ENCODE data around the gene CPTP. TPM values are rescaled to one million over a fixed set of nuclear protein-coding genes. Genes with fewer than 3 reads are reported as not detected.

Gene CPTP
- total RNA-seq, 2 donors from 2014 or later: 15.6 to 33.0 TPM

- intact Hi-C loops (cut with DNase I): loop anchor here (10.0 kb wide), 2 partner anchors 264 to 314 kb away; partner anchors contain the start of gene PERM1
- no peak for DNase-seq
- no peak for ATAC-seq
Observed at GRCh38 chr1:1298861-1299685, 25.5 kb upstream of the CPTP start.

GRCh38 chr1:1299686-1300351 lies 24.8 kb upstream of the CPTP start:
- ATAC-seq (no peak), DNase-seq (no peak)
- H3K27ac ChIP-seq: no peak overlapping the region
- 88 to 96% methylated on average over 9 to 22 of the region's 22 CpGs for WGBS, 2 donors
- no peak overlapping the region for H3K4me3 ChIP-seq
- no peaks in the 10 kb centered on the region for H3K36me3 ChIP-seq (replicated peaks in 1 of 2; ENCODE audit: insufficient read depth in 1 of 2, low read depth in 2 of 2)
- no peaks in the 10 kb centered on the region for H3K27me3 ChIP-seq
- H3K9me3 ChIP-seq: no peaks in the 10 kb centered on the region
- TF ChIP-seq CTCF (IDR thresholded peaks at IDR 0.05) (peak in 4 of 7 experiments; percentile 14 to 29 (median 22)), POLR2A (IDR thresholded peaks at IDR 0.05) (no peak)
- H3K4me1 ChIP-seq: peaks cover 8% of the 10 kb centered on the region
- intact Hi-C loops (cut with DNase I): loop anchor here (10.0 kb wide), 2 partner anchors 265 to 315 kb away; partner anchors contain the start of gene PERM1

More at GRCh38 chr1:1298861-1299685, 25.5 kb upstream of the CPTP start:
- Histone ChIP-seq H3K27me3 (no peaks in the 10 kb centered on the region), H3K9me3 (no peaks in the 10 kb centered on the region), H3K27ac (no peak overlapping the region), H3K4me1 (peaks cover under 1% of the 10 kb centered on the region), H3K4me3 (no peak overlapping the region), H3K36me3 (replicated peaks in 1 of 2; ENCODE audit: insufficient read depth in 1 of 2, low read depth in 2 of 2) (no peaks in the 10 kb centered on the region)
- WGBS, 2 donors: 84 to 92% methylated on average over 12 to 30 of the region's 30 CpGs
- TF ChIP-seq CTCF (IDR thresholded peaks at IDR 0.05) (no peak), POLR2A (IDR thresholded peaks at IDR 0.05) (no peak)

- H3K4me3 ChIP-seq: no peak overlapping the region
- H3K9me3 ChIP-seq: no peaks in the 10 kb centered on the region
- no peak overlapping the region for H3K27ac ChIP-seq
- peaks cover 13% of the 10 kb centered on the region for H3K4me1 ChIP-seq
- 86 to 90% methylated on average over 3 to 12 of the region's 12 CpGs for WGBS, 2 donors
- no peak for ATAC-seq
- DNase-seq: no peak
- H3K36me3 ChIP-seq (replicated peaks in 1 of 2; ENCODE audit: insufficient read depth in 1 of 2, low read depth in 2 of 2): no peaks in the 10 kb centered on the region
- H3K27me3 ChIP-seq: no peaks in the 10 kb centered on the region
- intact Hi-C loops (cut with DNase I): no loop called here
- TF ChIP-seq CTCF (IDR thresholded peaks at IDR 0.05): no peak
- TF ChIP-seq POLR2A (IDR thresholded peaks at IDR 0.05): no peak
Observed at GRCh38 chr1:1300352-1300739, 24.3 kb upstream of the CPTP start.

GRCh38 chr1:1302006-1302430 lies 22.6 kb upstream of the CPTP start:
- intact Hi-C loops (cut with DNase I): no loop called here
- 88% methylated on average over 9 of the region's 9 CpGs; no CpG with 5 or more reads in 1 of the 2 donors for WGBS, 2 donors

More at GRCh38 chr1:1302006-1302430, 22.6 kb upstream of the CPTP start:
- no peak overlapping the region for H3K27ac ChIP-seq
- DNase-seq: no peak
- no peaks in the 10 kb centered on the region for H3K27me3 ChIP-seq
- TF ChIP-seq POLR2A (IDR thresholded peaks at IDR 0.05): no peak
- peak in 6 of 7 experiments; percentile 15 to 29 (median 18) for TF ChIP-seq CTCF (IDR thresholded peaks at IDR 0.05)
- H3K4me1 ChIP-seq: peaks cover 30% of the 10 kb centered on the region
- no peaks in the 10 kb centered on the region for H3K36me3 ChIP-seq (replicated peaks in 1 of 2; ENCODE audit: insufficient read depth in 1 of 2, low read depth in 2 of 2)
- no peaks in the 10 kb centered on the region for H3K9me3 ChIP-seq
- ATAC-seq: no peak
- no peak overlapping the region for H3K4me3 ChIP-seq
